K562 (cell line): ENCODE data around the gene ZKSCAN4. TPM values are rescaled to one million over a fixed set of nuclear protein-coding genes. Genes with fewer than 3 reads are reported as not detected.
A peak's percentile ranks its signal among the peaks of the same experiment; 100 is the strongest.

Experiments
- E2F6 ChIP-seq, 2 experiments: IDR thresholded peaks; 2 replicates each; pipeline ENCODE4 v1.6.1; 2011; ENCODE audit warnings: borderline replicate concordance in 1 of 2, control low read depth in 1 of 2, low read depth in 1 of 2, low read length in 1 of 2, mild to moderate bottlenecking in 1 of 2, mixed read lengths in 1 of 2, moderate library complexity in 1 of 2; ENCODE audit not compliant: insufficient read depth in 1 of 2, insufficient read length in 1 of 2, poor library complexity in 1 of 2, severe bottlenecking in 1 of 2; ENCODE audit errors: extremely low read depth in 1 of 2
- ELK1 ChIP-seq: sonication (generic); formaldehyde crosslinking; IDR thresholded peaks from 2 replicates; pipeline ENCODE4 v1.8.1; 2022; ENCODE audit warnings: missing genetic modification reagents
- EP400 ChIP-seq: fragments of 450-650 bp; IDR thresholded peaks from 2 replicates; pipeline ENCODE4 v1.6.1; 2017; ENCODE audit warnings: antibody characterized with exemption, mild to moderate bottlenecking, moderate library complexity
- HES1 ChIP-seq: fragments of 450-650 bp; IDR thresholded peaks from 2 replicates; pipeline ENCODE4 v1.6.1; 2016; ENCODE audit warnings: low read depth, mild to moderate bottlenecking, moderate library complexity
- ID3 ChIP-seq, 2 experiments: fragments of 250-450 bp in 1 of 2; fragments of 450-650 bp in 1 of 2; sonication (Bioruptor Pico) in 1 of 2; IDR thresholded peaks; 2 replicates each; pipeline versions ENCODE4 v1.6.1 to v1.8.0; 2016 to 2021; ENCODE audit warnings: mild to moderate bottlenecking in 2 of 2, moderate library complexity in 2 of 2, missing compliant biosample characterization in 1 of 2, missing genetic modification characterization in 1 of 2
- IRF1 ChIP-seq: sonication (generic); formaldehyde crosslinking; IDR thresholded peaks from 2 replicates; pipeline ENCODE4 v1.8.0; 2022; ENCODE audit warnings: missing genetic modification reagents, mild to moderate bottlenecking, borderline replicate concordance
- NR4A1 ChIP-seq, 2 experiments: fragments of 250-450 bp in 1 of 2; fragments of 450-650 bp in 1 of 2; sonication (Bioruptor Pico) in 1 of 2; IDR thresholded peaks; 2 replicates each; pipeline versions ENCODE4 v1.4.0 to v1.6.1; 2016 to 2020; ENCODE audit warnings: mild to moderate bottlenecking in 2 of 2, missing compliant biosample characterization in 1 of 2, missing genetic modification characterization in 1 of 2, moderate library complexity in 1 of 2
- SMAD1 ChIP-seq: fragments of 150-350 bp; IDR thresholded peaks from 2 replicates; pipeline ENCODE4 v1.6.1; 2014; ENCODE audit warnings: low read length, low read depth; ENCODE audit not compliant: partially characterized antibody
- SMARCB1 ChIP-seq: IDR thresholded peaks from 2 replicates; pipeline ENCODE4 v1.6.1; 2011; ENCODE audit warnings: improper control_type of control experiment, low read depth; ENCODE audit not compliant: insufficient read length
- TBP ChIP-seq: optimal IDR thresholded peaks from 2 replicates; pipeline ENCODE3; 2011; ENCODE audit warnings: low read depth, low read length, improper control_type of control experiment
- ZBTB11 ChIP-seq, 3 experiments: fragments of 200-800 bp in 1 of 3; fragments of 250-450 bp in 1 of 3; fragments of 450-650 bp in 1 of 3; sonication (Bioruptor Pico) in 1 of 3; sonication (Bioruptor generic) in 1 of 3; formaldehyde crosslinking in 1 of 3; IDR thresholded peaks; 2 replicates each; pipeline versions ENCODE4 v1.6.1 to v1.8.0; 2016 to 2022; ENCODE audit warnings: mild to moderate bottlenecking in 2 of 3, missing genetic modification characterization in 2 of 3, missing compliant biosample characterization in 1 of 3, moderate library complexity in 1 of 3
- ZNF398 ChIP-seq: fragments of 250-450 bp; sonication (Bioruptor Pico); IDR thresholded peaks from 2 replicates; pipeline ENCODE4 v1.8.0; 2021; ENCODE audit warnings: moderate library complexity, mild to moderate bottlenecking, inconsistent platforms
- polyA plus RNA-seq, 8 experiments: library from polyadenylated mRNA; depleted of rRNA in 4 of 8; stranded (reverse) in 5 of 8; unstranded in 3 of 8; fragments of >200 nt; fragmentation: Nextera tagmentation in 2 of 8; fragmentation: Illumina TruSeq in 1 of 8; extraction: Ambion mirVana in 2 of 8; extraction: Trizol in 1 of 8; gene quantifications; 2 replicates each; pipeline versions ENCODE4 v1.2.1 to v1.2.3, GENCODE V29; 2011 to 2014; ENCODE audit warnings: inconsistent platforms in 1 of 8, missing spikeins in 1 of 8
- total RNA-seq, 7 experiments: library from RNA; depleted of rRNA in 6 of 7; stranded (reverse); fragments of >200 nt in 6 of 7; fragmentation: Illumina TruSeq in 2 of 7; extraction: Trizol in 2 of 7; gene quantifications; 2 replicates each; pipeline versions ENCODE4 v1.2.1 to v1.2.3, GENCODE V29; 2011 to 2021; ENCODE audit warnings: low replicate concordance in 1 of 7

Gene ZKSCAN4
- total and polyA plus RNA-seq, 9 of the 15 experiments (the other 6 are each of a cell fraction or from before 2014, with no cell fraction given): 1.2 to 5.3 (median 4.7) TPM

DNA sequence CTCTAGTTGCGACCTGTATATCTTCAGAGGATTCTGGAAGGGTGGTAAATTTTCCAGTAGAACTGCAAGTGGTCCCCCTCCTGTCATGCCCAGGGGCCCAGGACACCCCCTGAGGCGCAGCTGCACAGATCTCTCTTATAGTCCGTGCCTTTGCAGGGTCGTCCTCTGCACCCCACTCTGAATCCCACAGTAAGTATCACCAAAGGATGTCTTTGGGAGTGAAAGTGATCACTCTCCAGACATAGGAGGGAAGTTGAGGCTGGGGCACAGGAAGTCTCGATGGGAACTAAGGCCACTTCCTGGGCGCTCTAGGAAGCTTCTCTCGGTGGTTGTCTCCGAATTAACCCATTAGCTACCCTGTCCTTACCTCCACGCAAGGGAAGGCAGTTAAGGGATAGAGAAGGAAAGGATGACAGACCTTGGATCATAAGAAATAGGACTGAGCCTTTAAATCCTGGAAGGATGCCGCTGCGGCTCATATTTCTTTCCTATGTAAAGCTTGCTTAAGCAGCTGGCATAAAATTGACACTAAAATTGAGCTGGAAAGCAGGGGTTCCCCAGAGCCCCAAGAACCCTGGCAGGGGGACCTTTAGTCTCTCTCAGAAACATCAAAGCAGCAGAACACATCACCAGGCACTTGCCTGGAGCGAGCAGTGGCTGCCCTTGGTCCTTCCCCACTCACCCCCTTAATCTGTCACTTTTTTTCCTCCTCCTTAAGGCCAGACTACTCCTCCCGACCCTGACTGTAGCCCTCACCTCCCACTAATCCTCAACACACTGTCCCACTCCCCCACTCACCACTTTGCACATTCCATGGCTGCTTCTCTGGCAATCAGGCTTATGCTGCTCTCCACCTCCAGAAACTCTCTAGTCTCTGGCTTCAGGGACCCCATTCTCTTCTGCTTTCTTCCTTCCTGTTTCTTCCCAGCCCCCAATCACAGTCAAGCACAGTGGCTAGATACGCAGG lies at the start of gene ZKSCAN4 (continued):
- peak in 1 of 2 experiments; percentile 17 for TF ChIP-seq E2F6 (IDR thresholded peaks at IDR 0.05; ENCODE audit: borderline replicate concordance in 1 of 2, extremely low read depth in 1 of 2, insufficient read depth in 1 of 2, insufficient read length in 1 of 2, low read depth in 1 of 2, low read length in 1 of 2, poor library complexity in 1 of 2, severe bottlenecking in 1 of 2)
- TF ChIP-seq HES1: no peak; the same call in 1 of the 2 replicates
- TF ChIP-seq TBP: peak; percentile 73
- TF ChIP-seq SMAD1: no peak
- no peak for TF ChIP-seq ID3 (CRISPR knock-in tag; IDR thresholded peaks at IDR 0.05)
- TF ChIP-seq ID3 (tag; IDR thresholded peaks at IDR 0.05): peak; percentile 70; the same call in 1 of the 2 replicates
- TF ChIP-seq IRF1: no peak
- no peak for TF ChIP-seq SMARCB1
- TF ChIP-seq EP400: peak; percentile 73
- TF ChIP-seq ELK1: no peak
- TF ChIP-seq ZBTB11 (CRISPR knock-in tag; IDR thresholded peaks at IDR 0.05): peak; percentile 91 to 98 (median 97)
- no peak for TF ChIP-seq ZNF398 (CRISPR knock-in tag)
- TF ChIP-seq NR4A1 (CRISPR knock-in tag; IDR thresholded peaks at IDR 0.05): no peak
- TF ChIP-seq NR4A1 (tag; IDR thresholded peaks at IDR 0.05): 0 out of 2 replicates have a peak, but pooled peaks have one; percentile 26
